Right cardiac atrium (tissue), 5 donors: ENCODE results near the gene AHDC1. TPM values are rescaled to one million over a fixed set of nuclear protein-coding genes. Genes with fewer than 3 reads are reported as not detected.
"Not testable (repeated sequence)": the region's sequence is repeated elsewhere in the genome, so short reads cannot be mapped to it uniquely, and the experiment has no call there.

Experiments used
- ATAC-seq, 2 donors: fragments of 200-7000 bp; cut with Tn5 transposase; one replicate each; pipeline versions ENCODE4 v1.8.0 to v1.9.1; 2020; ENCODE audit warnings: moderate library complexity in 2 of 2, mild to moderate bottlenecking in 1 of 2
- DNase-seq, 3 donors: peaks; one replicate each; pipeline ENCODE4 v3.0.0-alpha.2; 2020
- H3K27ac ChIP-seq: one replicate; pipeline ENCODE4 v1.5.1; 2013; ENCODE audit warnings: mild to moderate bottlenecking, low read length, control low read depth, moderate library complexity
- H3K27me3 ChIP-seq: one replicate; pipeline ENCODE4 v1.6.1; 2013; ENCODE audit not compliant: control insufficient read depth, insufficient read depth
- H3K4me1 ChIP-seq: one replicate; pipeline ENCODE4 v1.6.1; 2013; ENCODE audit warnings: low read length; ENCODE audit not compliant: control insufficient read depth, insufficient read depth
- H3K4me3 ChIP-seq: one replicate; pipeline ENCODE4 v1.5.1; 2013; ENCODE audit warnings: low read length, control low read depth
- H3K9me3 ChIP-seq: one replicate; pipeline ENCODE4 v1.6.1; 2013; ENCODE audit warnings: low read length; ENCODE audit not compliant: control insufficient read depth
- WGBS: extraction: QIAGEN DNeasy Blood & Tissue Kit; methylation state at CpG from one replicate; pipeline ENCODE4 v1.1.7; 2013; 5-methylcytosine and 5-hydroxymethylcytosine counted together
- intact Hi-C, 4 donors: fragments of 100-400 bp; cut with DNase I; formaldehyde crosslinking; loops; one replicate each; pipeline versions ENCODE4 v1.11.0 to v1.14.0; 2022 to 2023
- polyA plus RNA-seq: library from polyadenylated mRNA; stranded (reverse); fragments of 200-250 nt; gene quantifications from one replicate; pipeline ENCODE4 v1.2.3, GENCODE V29; 2013
- total RNA-seq, 4 donors: library from RNA; stranded (reverse); fragmentation: NEBNext Ultra II Directional; extraction: Animal tissue kit (Norgen Biotek cat#: 25700); gene quantifications; one replicate each; pipeline ENCODE4 v1.2.1, GENCODE V29; 2021
- donor health status: healthy with polysubstance abuse.
- donor health status: DM: no; HTN: yes; CAD: no.
- donor health status: DM: no; HTN: no; CAD: no.
- donor health status: DM: no; HTN: yes; CAD: no; lungs with severe emphysema.
- donor health status: DM: yes; HTN: yes; CAD: no.

Gene AHDC1
- total and polyA plus RNA-seq, 5 donors: 26.3 to 53.5 (median 48.5) TPM

- intact Hi-C loops: loop anchor here in 1 of 4 donors (5.0 kb wide), 1 partner anchor 37 kb away; no protein-coding TSS in a partner anchor
- no peak for ATAC-seq
- 35% methylated on average over 13 of the region's 13 CpGs for WGBS
These were observed 43.4 kb downstream of the AHDC1 start for GRCh38 chr1:27560268-27561123.

DNA sequence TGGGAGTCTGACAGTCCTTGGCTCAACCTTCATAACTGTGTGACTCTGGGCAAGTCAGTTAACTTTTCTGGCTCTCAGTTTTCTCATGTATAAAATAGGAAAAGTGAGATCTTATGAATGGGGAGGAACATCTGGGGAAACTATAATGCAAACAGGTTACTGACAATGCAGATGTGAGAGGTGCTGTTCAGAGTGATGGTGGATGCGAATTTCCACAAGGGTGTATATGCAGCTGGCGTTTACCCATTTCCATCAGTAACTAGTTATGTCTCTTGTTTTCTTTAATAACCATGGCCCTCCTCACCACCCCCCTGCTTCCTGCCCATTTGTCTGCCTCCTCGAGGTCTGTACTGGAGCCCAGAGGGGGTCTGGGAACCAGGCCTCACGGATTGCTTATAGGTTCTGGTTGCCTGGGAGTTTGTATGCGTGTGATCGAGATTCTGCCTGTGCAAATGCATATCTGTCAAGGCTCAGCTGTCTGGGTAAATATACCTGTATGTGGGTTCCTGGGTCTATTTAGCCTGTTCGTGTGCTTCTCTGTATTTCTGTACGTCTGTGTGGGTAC, 44.4 kb downstream of the AHDC1 start:
- Histone ChIP-seq H3K4me3 (no peak overlapping the region), H3K4me1 (peaks cover 51% of the 10 kb centered on the region), H3K27ac (no peak overlapping the region), H3K9me3 (no peaks in the 10 kb centered on the region), H3K27me3 (no peaks in the 10 kb centered on the region)
- 72% methylated on average over 8 of the region's 8 CpGs for WGBS
- DNase-seq (no peak), ATAC-seq (no peak)
- intact Hi-C loops: loop anchor here in 3 of 4 donors (5.0 kb wide), 2 partner anchors 38 to 43 kb away; partner anchors contain the start of gene AHDC1 (in 2 of the 3)

More at GRCh38 chr1:27560268-27561123, 43.4 kb downstream of the AHDC1 start:
- peak in 2 of 3 donors; percentile 60 to 76 for DNase-seq
- Histone ChIP-seq H3K4me3 (no peak overlapping the region), H3K9me3 (no peaks in the 10 kb centered on the region), H3K27ac (peak overlapping the region; percentile 63), H3K27me3 (no peaks in the 10 kb centered on the region), H3K4me1 (peaks cover 56% of the 10 kb centered on the region)

DNA sequence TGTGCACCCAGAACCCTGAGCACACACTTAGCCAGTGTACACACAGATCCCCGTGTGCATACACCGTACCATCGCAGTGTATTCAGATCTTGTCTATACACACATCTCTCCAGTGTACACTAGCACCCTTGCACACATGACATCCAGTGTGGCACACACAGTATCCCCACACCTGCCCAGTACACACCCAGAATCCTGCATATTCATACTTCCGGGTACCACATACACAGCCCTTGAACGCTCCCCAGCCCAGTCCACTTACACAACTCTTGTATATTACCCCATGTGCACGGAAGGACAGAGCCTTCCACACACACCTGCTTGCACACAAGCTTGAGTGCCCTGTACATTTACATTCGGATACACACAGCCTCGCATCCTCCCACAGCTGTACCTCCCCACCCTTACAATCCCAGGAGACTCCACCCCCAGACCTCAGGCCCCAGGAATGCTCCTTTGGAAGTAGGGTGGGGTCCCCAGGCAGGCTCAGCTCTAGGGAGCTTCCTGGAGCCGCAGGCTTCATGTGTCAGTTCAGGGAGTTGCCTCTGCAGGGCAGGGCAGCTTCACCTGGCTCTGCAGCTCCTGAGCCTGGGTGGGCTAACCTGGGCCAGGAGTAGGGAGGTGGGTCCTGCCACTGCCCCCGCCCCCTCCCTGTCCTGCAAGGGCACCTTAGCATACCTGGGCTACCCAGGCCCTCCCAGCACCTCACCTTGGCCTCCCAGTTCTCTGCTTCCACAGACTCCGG, 46.2 kb downstream of the AHDC1 start:
- Histone ChIP-seq H3K27ac (peak overlapping the region; percentile 20), H3K4me3 (no peak overlapping the region), H3K4me1 (peaks cover 34% of the 10 kb centered on the region), H3K9me3 (no peaks in the 10 kb centered on the region), H3K27me3 (no peaks in the 10 kb centered on the region)
- peak in 2 of 3 donors; percentile 60 to 69 for DNase-seq
- intact Hi-C loops: loop anchor here in 2 of 4 donors (5.0 kb wide), 1 partner anchor 45 kb away; the partner anchor contains the start of gene AHDC1 (in 2 of the 2)
- 45% methylated on average over 11 of the region's 11 CpGs for WGBS
- no peak for ATAC-seq

GRCh38 chr1:27556781-27557595, 47.0 kb downstream of the AHDC1 start:
- no peak overlapping the region for H3K4me3 ChIP-seq
- peaks cover 27% of the 10 kb centered on the region for H3K4me1 ChIP-seq
- DNase-seq: peak; percentile 96 to 97 (median 97)
- peak; percentile 79 to 85 for ATAC-seq
- H3K27ac ChIP-seq: peak overlapping the region; percentile 67
- intact Hi-C loops: loop anchor here in 2 of 4 donors (5.0 kb wide), 1 partner anchor 45 kb away; the partner anchor contains the start of gene AHDC1 (in 2 of the 2)
- 17% methylated on average over 19 of the region's 19 CpGs for WGBS
- no peaks in the 10 kb centered on the region for H3K9me3 ChIP-seq
- no peaks in the 10 kb centered on the region for H3K27me3 ChIP-seq

DNA sequence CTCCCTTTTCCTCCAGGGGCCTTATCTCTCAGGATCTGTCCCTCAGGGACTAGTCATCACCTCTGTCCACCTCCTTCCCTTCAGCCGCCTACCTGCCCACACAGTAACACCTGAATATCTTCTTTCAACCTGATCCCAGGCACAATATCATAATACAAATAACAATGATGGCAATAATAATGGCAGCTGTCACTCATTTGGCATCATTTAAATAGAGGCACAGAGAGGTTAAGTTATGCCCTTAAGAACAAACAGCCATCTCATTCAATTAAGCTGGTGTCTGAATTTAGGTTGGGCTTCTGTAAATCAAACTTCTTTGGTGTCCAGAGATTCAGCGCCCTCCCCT, 47.5 kb downstream of the AHDC1 start:
- H3K4me1 ChIP-seq: peaks cover 21% of the 10 kb centered on the region
- H3K27me3 ChIP-seq: no peaks in the 10 kb centered on the region
- 42% methylated on average over 2 of the region's 2 CpGs for WGBS
- DNase-seq (no peak), ATAC-seq (no peak)
- H3K9me3 ChIP-seq: no peaks in the 10 kb centered on the region
- intact Hi-C loops: loop anchor here in 2 of 4 donors (5.0 kb wide), 1 partner anchor 46 kb away; the partner anchor contains the start of gene AHDC1 (in 2 of the 2)
- no peak overlapping the region for H3K4me3 ChIP-seq
- H3K27ac ChIP-seq: peak overlapping the region; percentile 67

GRCh38 chr1:27555700-27556424, 48.1 kb downstream of the AHDC1 start:
- Histone ChIP-seq H3K9me3 (no peaks in the 10 kb centered on the region), H3K27ac (peak overlapping the region; percentile 76), H3K4me3 (no peak overlapping the region), H3K27me3 (no peaks in the 10 kb centered on the region), H3K4me1 (peaks cover 15% of the 10 kb centered on the region)
- DNase-seq: peak; percentile 74 to 90 (median 90)
- peak; percentile 48 to 53 for ATAC-seq
- intact Hi-C loops: loop anchor here in 2 of 4 donors (5.0 kb wide), 1 partner anchor 46 kb away; the partner anchor contains the start of gene AHDC1 (in 2 of the 2)
- 11% methylated on average over 12 of the region's 12 CpGs for WGBS

DNA sequence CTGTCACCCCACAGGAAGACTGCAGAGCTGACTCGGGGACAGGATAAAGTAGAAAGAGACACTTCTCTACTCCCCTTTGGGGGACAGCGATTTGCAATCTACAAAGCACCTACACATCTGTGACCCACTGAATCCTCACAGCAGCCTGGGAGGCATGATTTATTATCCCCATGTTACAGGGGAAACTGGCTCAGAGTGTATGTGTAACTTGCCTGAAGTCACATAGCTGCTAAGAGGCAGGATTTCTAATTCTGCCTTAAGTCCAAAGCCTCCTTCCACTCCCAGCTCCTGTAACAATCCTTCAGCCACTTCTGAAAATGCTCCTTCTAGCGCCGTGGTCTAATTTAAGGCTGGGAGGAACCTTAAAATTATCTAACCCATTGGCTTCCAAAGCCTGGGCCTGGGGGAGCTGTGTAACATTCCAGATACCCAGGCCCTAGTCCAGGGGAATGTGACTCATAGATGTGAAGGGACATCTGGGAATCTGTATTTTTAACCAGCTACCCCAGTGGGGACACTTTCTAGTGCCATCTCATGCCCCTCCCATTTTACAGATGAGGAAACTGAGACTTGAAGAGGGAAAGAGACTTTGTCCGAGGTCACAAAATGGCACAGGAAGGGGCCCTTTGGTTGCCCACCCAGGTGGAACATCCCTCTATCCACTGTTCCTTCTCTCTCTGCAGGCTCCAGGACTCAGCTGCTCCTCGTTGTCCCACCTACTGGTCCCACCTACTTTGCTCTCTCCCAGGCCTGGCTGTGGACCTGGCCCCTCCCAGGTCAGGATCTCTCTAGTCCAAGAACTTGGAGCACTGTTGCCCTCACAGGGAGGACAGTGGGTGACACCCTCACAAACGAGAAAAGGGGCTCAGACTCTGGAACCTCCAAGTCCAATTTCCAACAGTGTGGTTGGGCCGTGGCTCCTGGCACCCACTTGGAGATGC, 48.9 kb downstream of the AHDC1 start:
- Histone ChIP-seq H3K4me1 (peaks cover 10% of the 10 kb centered on the region), H3K9me3 (no peaks in the 10 kb centered on the region), H3K4me3 (no peak overlapping the region), H3K27ac (peak overlapping the region; percentile 76), H3K27me3 (no peaks in the 10 kb centered on the region)
- ATAC-seq: peak; percentile 48 to 60
- DNase-seq: peak; percentile 72 to 89 (median 84)
- WGBS: 41% methylated on average over 8 of the region's 8 CpGs
- intact Hi-C loops: loop anchor here in 2 of 4 donors (5.0 kb wide), 1 partner anchor 47 kb away; the partner anchor contains the start of gene AHDC1 (in 2 of the 2)

DNA sequence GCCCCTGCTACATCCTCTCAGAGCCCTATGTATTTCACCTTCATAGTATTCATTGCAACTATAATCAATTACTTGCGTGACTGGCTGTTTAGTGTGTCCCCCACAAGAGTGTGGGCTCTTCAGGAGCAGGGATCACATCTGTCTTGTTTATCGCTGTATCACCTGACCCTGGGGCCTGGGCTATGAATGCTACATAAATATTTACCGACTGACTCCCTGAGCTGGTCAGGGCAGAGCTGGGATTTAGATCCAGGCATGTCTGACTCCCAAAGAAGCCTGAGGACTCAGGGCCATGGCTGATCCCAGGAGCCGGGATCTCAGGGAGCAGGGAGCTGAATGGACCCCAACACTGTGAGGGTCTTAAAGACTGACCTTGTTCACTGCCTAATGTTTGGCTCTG, 49.7 kb downstream of the AHDC1 start:
- Histone ChIP-seq H3K9me3 (no peaks in the 10 kb centered on the region), H3K27ac (peak overlapping the region; percentile 76), H3K27me3 (no peaks in the 10 kb centered on the region), H3K4me1 (peaks cover 10% of the 10 kb centered on the region), H3K4me3 (no peak overlapping the region)
- ATAC-seq (no peak), DNase-seq (no peak)
- 72% methylated on average over 4 of the region's 4 CpGs for WGBS
- intact Hi-C loops: no loop called here

- H3K27me3 ChIP-seq, H3K27ac ChIP-seq, H3K9me3 ChIP-seq, H3K4me1 ChIP-seq, H3K4me3 ChIP-seq, ATAC-seq, intact Hi-C loops, DNase-seq: not testable (repeated sequence)
- WGBS: 96% methylated on average over 7 of the region's 7 CpGs
These were observed 50.1 kb downstream of the AHDC1 start for GRCh38 chr1:27553823-27554222.
